Measurements from ENCODE around the gene CFAP299. TPM values are rescaled to one million over a fixed set of nuclear protein-coding genes. Genes with fewer than 3 reads are reported as not detected.

The CFAP299 gene
- total RNA-seq, 4 donors from 2014 or later = 0.84 to 2.5 (median 2.2) TPM; not detected in 1

- H3K4me3 ChIP-seq = no peak overlapping the region
- H3K9me3 ChIP-seq = no peaks in the 10 kb centered on the region
- no peaks in the 10 kb centered on the region for H3K4me1 ChIP-seq
- TF ChIP-seq CTCF (IDR thresholded peaks at IDR 0.05) (no peak), POLR2AphosphoS5 (IDR thresholded peaks at IDR 0.05) (no peak), POLR2A (IDR thresholded peaks at IDR 0.05; ENCODE audit: low read depth) (no peak), EP300 (IDR thresholded peaks at IDR 0.05) (no peak)
- no peak overlapping the region for H3K27ac ChIP-seq (replicated peaks in 1 of 4)
- H3K36me3 ChIP-seq = no peaks in the 10 kb centered on the region
- no peak for DNase-seq (ENCODE audit: extremely low spot score)
- 66% methylated on average over 4 of the region's 4 CpGs for WGBS
- intact Hi-C loops (cut with DNase I) = no loop called here
- no peaks in the 10 kb centered on the region for H3K27me3 ChIP-seq
Observed at GRCh38 chr4:80407246-80407645, 71.7 kb downstream of the CFAP299 start.

DNA sequence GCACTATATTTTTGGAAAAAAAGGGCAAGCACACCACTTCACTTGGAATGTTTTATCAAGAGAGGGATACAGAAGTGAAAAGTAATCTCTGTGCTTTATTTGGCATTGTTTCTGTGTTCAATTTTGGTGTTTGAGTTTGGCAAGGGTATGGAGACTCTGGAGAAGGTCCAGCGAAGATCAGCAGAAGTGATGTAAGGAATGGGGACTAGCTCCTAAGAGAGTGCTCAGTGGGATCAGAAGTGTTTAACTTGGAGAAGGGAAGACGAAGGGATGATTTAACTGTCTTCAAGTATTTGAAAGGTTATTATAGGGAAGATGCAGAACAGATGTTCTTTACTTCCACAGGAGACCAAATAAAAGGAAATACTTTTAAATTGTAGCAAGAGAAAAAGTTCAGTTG lies 74.3 kb downstream of the CFAP299 start:
- intact Hi-C loops (cut with DNase I) = no loop called here
- no peaks in the 10 kb centered on the region for H3K4me1 ChIP-seq
- DNase-seq (ENCODE audit: extremely low spot score) = no peak
- H3K4me3 ChIP-seq = no peak overlapping the region
- H3K27ac ChIP-seq (replicated peaks in 1 of 4) = no peak overlapping the region
- H3K36me3 ChIP-seq = no peaks in the 10 kb centered on the region
- 47% methylated on average over 2 of the region's 2 CpGs for WGBS
- TF ChIP-seq POLR2AphosphoS5 (IDR thresholded peaks at IDR 0.05) (no peak), POLR2A (IDR thresholded peaks at IDR 0.05; ENCODE audit: low read depth) (no peak), EP300 (IDR thresholded peaks at IDR 0.05) (no peak), CTCF (IDR thresholded peaks at IDR 0.05) (no peak)
- H3K9me3 ChIP-seq = no peaks in the 10 kb centered on the region
- H3K27me3 ChIP-seq = no peaks in the 10 kb centered on the region

DNA sequence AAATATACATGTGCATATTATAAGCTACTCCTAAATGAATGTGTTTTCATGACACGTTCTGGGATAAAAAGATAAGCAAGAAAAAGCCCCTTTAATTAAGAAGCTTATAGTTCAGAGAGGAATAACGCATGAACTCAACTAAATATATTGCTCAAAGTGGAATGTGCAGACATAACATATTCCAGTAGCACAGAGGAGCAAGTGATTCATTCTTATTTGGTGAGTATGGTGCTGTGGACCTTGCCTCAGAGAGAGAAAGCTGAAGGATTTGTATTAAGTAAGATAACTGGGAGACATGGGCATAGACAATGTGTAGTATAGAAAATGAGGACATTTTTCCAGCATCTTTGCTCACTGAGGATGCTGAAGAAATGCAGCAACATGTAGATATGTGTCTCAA lies 76.8 kb downstream of the CFAP299 start:
- Histone ChIP-seq H3K9me3 (no peaks in the 10 kb centered on the region), H3K36me3 (no peaks in the 10 kb centered on the region), H3K27me3 (no peaks in the 10 kb centered on the region), H3K4me1 (no peaks in the 10 kb centered on the region), H3K27ac (replicated peaks in 1 of 4) (no peak overlapping the region), H3K4me3 (no peak overlapping the region)
- no peak for DNase-seq (ENCODE audit: extremely low spot score)
- TF ChIP-seq POLR2AphosphoS5 (IDR thresholded peaks at IDR 0.05) = no peak
- no peak for TF ChIP-seq EP300 (IDR thresholded peaks at IDR 0.05)
- no peak for TF ChIP-seq POLR2A (IDR thresholded peaks at IDR 0.05; ENCODE audit: low read depth)
- no peak for TF ChIP-seq CTCF (IDR thresholded peaks at IDR 0.05)
- intact Hi-C loops (cut with DNase I) = no loop called here
- WGBS = 85% methylated on average over 2 of the region's 2 CpGs

DNA sequence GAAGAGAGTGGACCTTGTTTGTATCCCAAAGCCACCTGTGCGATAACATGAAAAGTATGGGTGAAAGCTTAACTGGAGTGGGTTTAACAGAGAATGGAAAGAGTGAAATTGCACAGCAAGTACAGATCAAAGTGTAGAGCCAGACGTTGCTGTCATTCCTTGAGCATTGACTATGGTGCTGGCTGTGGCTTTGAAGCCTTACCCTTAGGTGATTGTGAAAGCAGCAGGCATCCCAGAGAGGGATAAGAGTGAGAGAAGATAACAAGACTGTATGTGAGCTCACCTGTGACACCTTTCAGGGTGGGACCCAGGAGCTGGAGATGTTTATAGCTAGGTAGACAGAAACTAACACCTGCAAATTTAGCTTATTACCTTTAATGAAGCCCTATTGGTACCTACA lies 77.6 kb downstream of the CFAP299 start:
- H3K9me3 ChIP-seq = no peaks in the 10 kb centered on the region
- no peaks in the 10 kb centered on the region for H3K36me3 ChIP-seq
- H3K4me1 ChIP-seq = no peaks in the 10 kb centered on the region
- intact Hi-C loops (cut with DNase I) = no loop called here
- 29% methylated on average over 2 of the region's 2 CpGs for WGBS
- H3K27me3 ChIP-seq = no peaks in the 10 kb centered on the region
- DNase-seq (ENCODE audit: extremely low spot score) = no peak
- TF ChIP-seq POLR2AphosphoS5 (IDR thresholded peaks at IDR 0.05) (no peak), EP300 (IDR thresholded peaks at IDR 0.05) (no peak), CTCF (IDR thresholded peaks at IDR 0.05) (no peak), POLR2A (IDR thresholded peaks at IDR 0.05; ENCODE audit: low read depth) (no peak)
- H3K27ac ChIP-seq (replicated peaks in 1 of 4) = no peak overlapping the region
- H3K4me3 ChIP-seq = no peak overlapping the region

DNA sequence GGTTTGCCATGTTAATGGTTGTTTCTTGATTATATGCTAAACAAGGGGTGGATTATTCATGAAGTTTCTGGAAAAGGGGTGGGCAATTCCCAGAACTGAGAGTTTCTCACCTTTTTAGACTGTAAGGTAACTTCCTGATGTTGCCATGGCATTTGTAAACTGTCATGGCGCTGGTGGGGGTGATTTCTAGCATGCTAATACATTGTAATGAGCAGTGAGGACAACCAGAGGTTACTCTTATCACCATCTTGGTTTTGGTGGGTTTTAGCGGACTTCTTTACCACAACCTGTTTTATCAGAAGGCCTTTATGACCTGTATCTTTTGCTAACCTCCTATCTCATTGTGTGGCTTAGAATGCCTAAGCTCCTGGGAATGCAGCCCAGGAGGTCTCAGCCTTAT lies 81.5 kb downstream of the CFAP299 start:
- H3K36me3 ChIP-seq = no peaks in the 10 kb centered on the region
- H3K4me1 ChIP-seq = no peaks in the 10 kb centered on the region
- no peak overlapping the region for H3K27ac ChIP-seq (replicated peaks in 1 of 4)
- intact Hi-C loops (cut with DNase I) = no loop called here
- H3K27me3 ChIP-seq = no peaks in the 10 kb centered on the region
- H3K4me3 ChIP-seq = no peak overlapping the region
- no peak for DNase-seq (ENCODE audit: extremely low spot score)
- TF ChIP-seq POLR2A (IDR thresholded peaks at IDR 0.05; ENCODE audit: low read depth) (no peak), POLR2AphosphoS5 (IDR thresholded peaks at IDR 0.05) (no peak), CTCF (IDR thresholded peaks at IDR 0.05) (no peak), EP300 (IDR thresholded peaks at IDR 0.05) (no peak)
- WGBS = 91% methylated on average over 2 of the region's 2 CpGs
- no peaks in the 10 kb centered on the region for H3K9me3 ChIP-seq

Data from esophagus muscularis mucosa (tissue), 4 donors.